GM18858 (cell line): ENCODE measurements around the gene SNCAIP.
"Not testable (repeated sequence)": the region's sequence is repeated elsewhere in the genome, so short reads cannot be mapped to it uniquely, and the experiment has no call there.

Experiments
- ATAC-seq: cut with Tn5 transposase; IDR thresholded peaks from one replicate; pipeline ENCODE4 v1.9.1; 2021; ENCODE audit not compliant: unreplicated experiment

SNCAIP gene

GRCh38 chr5:122458278-122458872 is 146.3 kb downstream of the SNCAIP start:
- peak; percentile 68 for ATAC-seq

- no peak for ATAC-seq
Observed at GRCh38 chr5:122462486-122462885, 150.4 kb downstream of the SNCAIP start.

- ATAC-seq, result peak; percentile 75
Observed at GRCh38 chr5:122463221-122463620, 151.2 kb downstream of the SNCAIP start.

- no peak for ATAC-seq
Observed at GRCh38 chr5:122464191-122464590, 152.2 kb downstream of the SNCAIP start.

DNA sequence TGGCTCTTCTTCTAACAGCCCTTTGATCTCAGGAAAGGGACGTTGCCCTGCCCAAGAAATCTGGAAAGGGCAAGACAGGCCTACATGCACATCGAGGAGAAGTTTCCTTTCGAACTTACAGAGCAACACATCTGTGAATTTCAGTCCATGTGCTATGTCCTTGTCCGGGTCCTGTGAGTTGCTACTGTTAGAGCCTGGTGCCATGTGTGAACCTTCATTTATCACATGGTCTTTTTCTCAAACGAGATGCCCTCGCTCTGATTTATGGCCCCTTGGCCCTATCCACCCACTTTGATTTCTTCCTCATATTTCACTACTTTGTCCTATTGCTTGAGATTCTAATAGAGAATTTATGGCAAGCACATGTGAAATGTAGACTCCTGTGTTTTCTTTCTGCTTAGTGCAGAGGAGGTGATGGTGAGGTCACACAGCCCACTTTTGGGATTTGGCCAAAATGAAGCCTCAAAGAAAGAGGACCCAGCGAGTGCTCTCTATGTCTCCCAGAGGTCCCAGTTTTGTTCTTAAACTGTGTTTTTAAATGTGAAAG is 153.1 kb downstream of the SNCAIP start:
- ATAC-seq, result no peak

DNA sequence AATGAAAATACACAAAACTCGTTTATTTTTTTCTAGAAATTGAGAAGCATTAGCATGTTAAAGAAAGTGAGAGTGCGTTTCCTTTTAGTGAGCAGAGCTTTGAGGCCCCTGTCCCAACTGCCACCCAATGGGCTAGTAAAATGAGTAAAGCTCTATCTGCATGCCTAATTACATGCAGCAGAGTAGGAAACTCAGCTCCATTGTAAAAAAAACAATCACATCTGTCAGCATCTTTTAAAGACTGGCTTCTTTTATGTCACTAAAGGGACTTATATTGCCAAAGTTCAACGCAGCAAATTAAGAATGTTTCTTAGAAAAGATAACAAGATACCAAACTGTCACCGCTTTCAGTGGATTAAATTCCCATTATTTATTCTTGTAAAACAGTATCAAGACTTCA is 154.0 kb downstream of the SNCAIP start:
- no peak for ATAC-seq

DNA sequence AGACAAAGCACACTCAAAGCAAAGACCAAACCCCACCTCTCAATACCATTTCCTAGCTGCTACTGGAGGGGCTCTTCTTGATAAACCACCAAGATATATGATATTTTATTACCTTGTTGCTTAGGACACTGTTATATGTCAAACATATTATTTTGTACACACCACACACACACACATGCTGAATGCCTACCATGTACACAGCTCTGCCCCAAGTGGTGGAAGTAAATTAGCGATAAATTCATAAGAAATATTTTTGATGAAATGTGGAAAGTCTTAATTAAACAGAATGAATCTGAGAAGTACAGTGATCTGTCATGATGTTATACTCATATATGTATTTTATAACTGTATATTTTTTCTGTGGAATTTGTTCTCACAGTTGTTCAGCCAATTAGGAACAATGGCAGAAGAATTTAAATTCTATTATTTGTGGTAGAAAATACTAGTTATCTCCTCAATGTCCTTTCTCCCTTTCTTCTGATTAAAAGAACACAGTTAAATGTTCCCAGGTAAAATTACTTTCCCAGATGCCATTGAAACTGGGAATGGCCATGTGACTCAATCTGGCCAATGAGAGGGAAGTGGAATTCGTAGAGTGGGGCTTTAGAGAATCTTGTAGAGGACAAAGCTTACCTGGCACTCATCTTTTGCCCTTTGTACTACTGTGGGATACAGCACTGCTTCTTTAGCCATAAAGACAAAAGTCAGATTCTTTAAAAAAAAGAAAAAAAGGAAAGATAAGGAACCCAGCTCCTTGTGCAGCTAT is 156.5 kb downstream of the SNCAIP start:
- ATAC-seq, result no peak

DNA sequence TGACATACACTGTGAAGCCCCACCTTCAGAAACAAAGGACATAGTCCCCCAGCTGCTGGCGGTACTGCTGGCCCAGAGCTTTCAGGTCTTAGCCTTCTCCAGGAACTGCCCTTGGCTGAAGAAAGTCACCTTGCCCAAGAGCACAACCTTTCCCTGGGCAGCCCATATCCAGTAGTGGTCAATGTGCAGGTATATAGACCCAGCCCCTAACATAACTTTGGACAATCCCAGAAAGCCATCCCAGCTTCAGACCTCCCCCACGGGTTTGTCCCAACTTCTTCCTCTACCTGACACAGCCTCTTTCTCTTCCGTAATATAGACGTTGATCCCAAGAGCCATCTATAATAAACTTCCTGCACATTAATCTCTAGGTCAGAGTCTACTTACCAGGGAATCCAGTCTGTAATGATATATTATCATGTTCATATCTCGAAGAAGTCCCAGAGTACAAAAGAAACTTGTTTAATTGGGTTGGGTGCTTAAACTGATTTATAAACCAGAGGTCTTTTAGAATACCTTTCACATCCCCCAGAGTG is 157.4 kb downstream of the SNCAIP start:
- no peak for ATAC-seq

DNA sequence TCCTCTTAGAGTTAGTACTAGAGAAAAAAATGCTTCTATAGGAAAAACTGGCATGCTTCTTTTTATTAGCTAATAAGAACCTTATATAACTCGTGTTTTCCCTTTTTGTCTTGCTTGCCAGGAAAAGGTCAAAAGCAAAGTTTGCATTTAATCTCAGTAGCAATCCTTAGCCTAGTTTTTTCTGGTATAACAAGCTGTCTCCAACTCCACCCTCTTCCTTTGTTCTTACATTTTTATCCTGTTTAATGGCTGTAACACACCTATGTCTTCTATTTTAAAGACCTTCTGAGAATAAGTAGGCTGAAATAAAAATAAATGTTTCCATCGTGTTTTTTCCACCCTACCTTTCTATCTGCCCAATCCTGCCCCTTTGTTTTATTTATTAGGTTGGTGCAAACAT is 158.3 kb downstream of the SNCAIP start:
- ATAC-seq, result no peak

DNA sequence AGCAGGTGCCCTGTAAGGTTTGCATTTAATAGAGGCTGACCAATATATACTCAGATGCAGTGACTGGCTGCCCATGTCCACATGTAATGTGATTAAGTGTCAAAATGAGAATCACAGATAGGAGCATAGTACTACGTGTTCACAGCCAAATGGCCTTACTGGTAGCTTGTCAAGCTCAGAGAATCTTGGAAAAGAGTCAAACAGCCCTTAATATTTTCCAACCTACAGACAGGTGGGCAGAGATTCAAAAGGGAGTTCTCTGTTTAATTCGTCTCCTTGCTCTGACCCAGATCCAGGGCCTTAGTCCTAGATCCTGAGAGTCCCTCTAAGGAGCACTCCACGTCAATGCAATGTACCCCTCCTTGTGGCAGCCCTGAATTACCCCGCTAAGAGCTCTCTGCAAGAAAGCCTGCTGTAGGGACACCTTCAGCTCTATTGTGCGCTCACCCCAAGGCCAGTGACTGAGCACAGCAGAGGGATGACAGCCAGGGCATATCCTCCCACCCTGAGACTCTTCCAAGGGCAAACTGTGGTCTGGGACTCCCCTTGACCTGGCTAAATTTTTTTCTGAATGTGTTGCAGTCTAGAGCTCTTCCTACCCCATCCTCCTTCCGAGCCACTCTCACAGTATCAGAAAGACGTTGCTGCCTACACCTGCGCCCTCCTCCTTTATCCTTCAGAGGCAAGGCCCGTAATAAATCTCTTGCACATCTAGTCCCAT is 159.2 kb downstream of the SNCAIP start:
- no peak for ATAC-seq

GRCh38 chr5:122471752-122472061 is 159.7 kb downstream of the SNCAIP start:
- ATAC-seq, result no peak

DNA sequence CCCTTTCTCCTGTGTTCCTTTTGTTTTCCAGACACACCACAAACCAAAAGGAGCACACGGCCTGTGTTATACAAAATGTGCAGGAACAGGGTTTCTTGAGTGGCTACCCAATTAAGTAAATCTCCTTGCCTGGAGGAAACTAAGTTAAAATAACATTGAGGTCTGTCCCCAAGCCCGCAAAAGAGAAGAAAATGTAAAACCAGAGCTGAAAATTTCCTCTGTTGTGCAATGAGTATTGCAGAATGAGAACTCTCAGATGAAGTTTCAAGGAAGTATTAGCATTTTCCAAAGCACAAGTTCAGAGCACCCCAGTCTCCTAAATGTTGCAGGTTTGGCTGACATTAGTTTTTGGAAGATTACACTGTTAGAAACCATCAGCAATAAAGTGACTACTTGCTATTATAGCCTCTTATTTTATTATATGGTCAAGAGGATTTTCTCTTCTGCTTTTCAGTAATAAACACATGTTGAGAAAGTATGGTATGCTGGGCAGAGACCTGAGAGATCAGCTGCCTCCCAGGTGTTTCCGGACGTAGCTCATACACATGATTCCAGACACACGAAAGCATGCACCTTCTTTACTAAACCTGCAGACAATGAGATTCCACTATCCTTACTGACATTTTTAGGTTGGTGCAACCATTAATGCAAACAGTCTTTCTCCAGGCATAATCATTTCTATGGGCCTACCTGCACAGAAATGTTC is 161.3 kb downstream of the SNCAIP start:
- no peak for ATAC-seq

DNA sequence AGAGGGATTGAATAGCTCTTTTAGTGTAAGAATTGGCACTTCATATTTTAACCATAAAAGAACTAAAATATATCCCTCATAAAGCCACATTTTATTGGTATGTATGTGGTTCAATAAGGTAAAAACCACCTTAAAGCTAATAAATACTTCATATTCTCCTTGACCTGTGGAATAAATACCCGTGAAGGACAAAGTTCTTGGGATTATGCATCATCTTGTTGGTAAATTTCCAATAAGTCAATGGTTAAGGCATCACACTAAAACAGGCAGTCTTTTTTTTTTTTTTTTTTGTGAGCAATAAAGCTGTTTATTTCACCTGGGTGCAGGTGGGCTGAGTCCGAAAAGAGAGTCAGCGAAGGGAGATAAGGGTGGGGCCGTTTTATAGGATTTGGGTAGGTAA is 161.9 kb downstream of the SNCAIP start:
- no peak for ATAC-seq

DNA sequence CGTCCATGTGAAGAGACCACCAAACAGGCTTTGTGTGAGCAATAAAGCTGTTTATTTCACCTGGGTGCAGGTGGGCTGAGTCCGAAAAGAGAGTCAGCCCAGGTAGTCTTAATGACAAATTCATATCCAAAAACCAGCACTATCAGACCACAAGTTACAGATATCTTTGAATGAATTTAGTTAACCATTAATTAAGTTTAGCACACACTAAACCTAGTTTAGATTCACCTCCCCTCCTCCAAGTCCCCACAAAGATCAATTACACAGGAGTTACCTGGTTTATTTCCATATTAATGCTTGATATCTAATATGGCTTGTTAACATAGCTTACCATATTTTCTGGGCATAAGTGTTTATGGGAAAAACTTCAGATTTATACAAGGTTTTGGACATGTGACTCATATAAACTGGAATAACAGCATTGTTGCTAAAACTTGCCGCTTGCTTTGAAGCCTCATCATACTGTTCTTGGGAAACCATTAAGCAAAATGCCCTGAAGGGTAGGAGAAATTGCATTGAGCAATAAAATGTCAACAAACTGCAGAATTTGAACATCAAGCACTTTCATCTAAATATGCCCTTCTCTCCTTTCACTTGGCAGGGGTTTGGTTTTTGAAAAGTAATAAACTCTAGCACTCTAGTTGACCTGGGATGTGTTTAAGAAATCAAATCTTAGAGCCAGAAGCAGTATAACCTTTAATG is 166.9 kb downstream of the SNCAIP start:
- ATAC-seq, result no peak

- ATAC-seq, result no peak
Observed at GRCh38 chr5:122480146-122480545, 168.1 kb downstream of the SNCAIP start.

DNA sequence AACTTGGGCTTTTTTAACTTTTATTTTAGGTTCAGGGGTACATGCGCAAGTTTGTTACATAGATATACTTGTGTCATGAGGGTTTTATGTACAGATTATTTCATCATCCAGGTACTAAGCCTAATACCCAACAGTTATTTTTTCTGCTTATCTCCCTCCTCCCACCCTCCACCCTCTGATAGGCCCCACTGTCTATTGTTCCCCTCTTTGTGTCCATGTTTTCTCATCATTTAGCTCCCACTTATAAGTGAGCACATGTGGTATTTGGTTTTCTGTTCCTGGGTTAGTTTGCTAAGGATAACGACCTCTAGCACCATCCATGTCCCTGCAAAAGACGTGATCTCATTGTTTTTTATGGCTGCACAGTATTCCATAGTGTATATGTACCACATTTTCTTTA is 172.1 kb downstream of the SNCAIP start:
- ATAC-seq, result no peak

- no peak for ATAC-seq
Observed at GRCh38 chr5:122485226-122485625, 173.2 kb downstream of the SNCAIP start.

GRCh38 chr5:122486616-122487015 is 174.6 kb downstream of the SNCAIP start:
- not testable (repeated sequence) for ATAC-seq

DNA sequence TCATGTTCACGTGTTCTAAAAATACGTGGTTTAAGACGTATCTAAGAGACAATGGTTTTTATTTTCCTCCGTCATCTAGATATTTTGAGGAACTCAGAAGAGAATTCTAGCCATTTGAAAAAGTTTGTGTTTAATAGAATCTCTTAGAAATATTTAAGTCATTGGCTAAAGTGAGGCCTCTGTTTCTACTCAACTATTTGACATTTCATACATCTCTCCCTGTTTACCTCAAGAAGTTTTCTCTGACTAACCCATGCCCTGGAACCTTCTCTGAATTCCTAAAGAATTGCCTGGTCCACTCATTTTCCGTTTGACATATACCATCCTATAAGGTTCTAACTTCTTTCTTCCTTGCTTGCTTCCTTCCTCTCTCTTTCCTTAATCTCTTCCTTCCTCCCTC is 178.7 kb downstream of the SNCAIP start:
- ATAC-seq, result no peak

GRCh38 chr5:122492675-122493074 is 180.6 kb downstream of the SNCAIP start:
- ATAC-seq, result no peak
